Measurements from ENCODE around the gene FMN2.

Gene FMN2

DNA sequence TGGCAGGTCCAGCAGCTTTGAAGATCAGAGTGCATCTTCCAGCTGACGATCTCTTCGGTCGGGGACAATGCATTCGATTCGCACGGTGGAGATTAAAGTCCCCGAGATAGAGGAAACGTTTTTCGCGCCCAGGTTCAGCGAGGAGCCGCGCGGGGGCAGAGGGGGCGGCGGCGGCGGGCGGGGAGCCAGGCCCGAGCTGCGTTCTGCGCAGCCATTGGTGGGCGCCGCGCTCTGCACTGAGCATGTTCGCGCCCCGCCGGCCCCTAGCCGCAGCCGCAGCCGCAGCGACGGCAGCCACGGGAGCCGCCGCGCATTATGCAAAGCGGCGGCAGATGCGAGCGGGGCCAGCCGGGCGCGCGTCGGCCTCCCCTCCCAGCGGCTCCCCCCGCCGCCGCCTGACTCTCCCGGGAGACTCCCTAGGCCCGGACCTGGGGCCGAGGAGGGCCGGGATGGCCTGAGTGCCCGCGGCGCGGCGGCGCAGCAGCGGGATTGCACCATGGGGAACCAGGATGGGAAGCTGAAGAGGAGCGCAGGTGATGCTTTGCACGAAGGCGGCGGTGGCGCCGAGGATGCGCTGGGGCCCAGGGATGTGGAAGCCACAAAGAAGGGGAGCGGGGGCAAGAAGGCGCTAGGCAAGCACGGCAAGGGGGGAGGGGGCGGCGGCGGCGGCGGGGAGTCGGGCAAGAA is at the start of gene FMN2:
Gene FMN2, plus strand, starts transcription at position 270 of the 687 bp plus-strand sequence. Its CDS starts 227 bp downstream, at position 497.
- DNase-seq: peak; percentile 27

DNA sequence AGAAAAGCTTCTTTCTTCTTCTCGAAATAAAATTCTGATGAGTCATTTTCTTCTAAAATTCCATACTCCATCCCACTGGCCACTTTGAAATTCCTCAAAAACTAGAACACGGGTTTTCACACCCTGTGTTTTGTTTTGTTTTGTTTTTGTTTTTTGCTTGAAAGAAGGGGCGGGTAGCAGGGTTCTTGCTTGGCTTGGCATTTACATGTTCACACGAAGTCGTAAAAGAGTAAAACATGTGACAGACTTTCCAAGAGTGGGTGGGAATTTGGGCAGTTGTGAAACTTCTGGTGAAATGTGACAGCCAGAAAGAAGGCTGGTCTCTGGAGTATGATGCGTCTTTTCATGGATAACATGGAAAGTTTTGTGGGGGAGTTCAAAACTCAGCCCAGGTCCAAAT is 47.1 kb upstream of the FMN2 start:
- DNase-seq: no peak

DNA sequence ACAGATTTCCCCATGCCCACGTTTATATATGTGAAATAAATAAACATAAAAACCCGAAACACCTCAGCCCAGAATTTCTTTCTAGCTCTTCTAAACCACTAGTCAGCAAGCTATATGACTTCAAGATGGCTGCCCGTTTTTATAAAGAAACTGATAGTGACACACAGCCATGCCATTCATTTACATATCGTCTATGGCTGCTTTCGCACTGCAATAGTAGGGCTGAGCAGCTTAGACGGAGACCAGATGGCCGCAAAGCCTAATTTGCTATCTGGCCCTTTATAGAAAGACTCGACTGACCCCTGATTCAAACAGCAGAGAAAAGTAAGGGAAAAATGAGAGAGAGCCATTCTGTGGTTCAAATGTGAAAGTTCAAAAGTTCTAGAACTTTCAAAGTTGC is 45.7 kb upstream of the FMN2 start:
- no peak for DNase-seq

DNA sequence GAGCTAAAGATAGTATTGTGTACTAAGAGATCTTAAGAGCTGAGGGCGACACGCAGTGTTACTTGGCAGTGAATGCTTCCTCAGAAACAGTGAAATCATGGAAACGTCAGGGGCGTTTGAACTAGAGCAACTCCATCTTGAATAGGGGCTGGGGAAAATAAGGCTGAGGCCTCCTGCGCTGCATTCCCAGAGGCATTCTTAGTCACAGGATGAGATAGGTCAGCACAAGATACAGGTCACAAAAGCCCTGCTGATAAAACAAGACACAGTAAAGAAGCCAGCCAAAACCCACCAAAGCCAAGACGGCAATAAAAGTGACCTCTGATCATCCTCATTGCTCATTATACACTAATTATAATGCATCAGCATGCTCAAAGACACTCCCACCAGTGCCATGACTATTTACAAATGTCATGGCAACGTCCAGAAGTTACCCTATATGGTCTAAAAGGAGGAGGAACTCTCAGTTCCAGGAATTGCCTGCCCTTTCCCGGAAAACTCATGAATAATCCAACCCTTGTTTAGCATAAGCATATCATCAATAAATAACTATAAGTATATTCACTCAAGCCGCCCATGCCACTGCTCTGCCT is 37.5 kb upstream of the FMN2 start:
- no peak for DNase-seq

DNA sequence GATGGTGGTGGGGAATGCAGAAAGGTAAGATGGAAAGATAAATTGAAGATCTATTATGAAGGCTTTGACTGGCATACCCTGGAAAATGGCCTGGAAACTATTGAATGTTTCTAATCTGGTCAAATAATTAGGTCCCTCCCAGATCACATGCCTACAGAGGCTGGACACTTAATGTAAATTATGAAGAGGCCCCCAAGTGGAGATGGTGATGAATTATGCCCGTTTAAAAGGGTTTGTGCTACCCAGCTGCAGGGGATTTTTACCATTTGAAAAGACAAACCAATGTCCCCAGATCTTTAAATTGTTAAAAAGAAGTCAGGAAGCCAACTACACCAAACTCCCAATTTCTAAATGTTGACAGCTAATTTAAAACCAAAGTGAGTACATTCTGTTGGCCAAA is 35.7 kb upstream of the FMN2 start:
- no peak for DNase-seq

DNA sequence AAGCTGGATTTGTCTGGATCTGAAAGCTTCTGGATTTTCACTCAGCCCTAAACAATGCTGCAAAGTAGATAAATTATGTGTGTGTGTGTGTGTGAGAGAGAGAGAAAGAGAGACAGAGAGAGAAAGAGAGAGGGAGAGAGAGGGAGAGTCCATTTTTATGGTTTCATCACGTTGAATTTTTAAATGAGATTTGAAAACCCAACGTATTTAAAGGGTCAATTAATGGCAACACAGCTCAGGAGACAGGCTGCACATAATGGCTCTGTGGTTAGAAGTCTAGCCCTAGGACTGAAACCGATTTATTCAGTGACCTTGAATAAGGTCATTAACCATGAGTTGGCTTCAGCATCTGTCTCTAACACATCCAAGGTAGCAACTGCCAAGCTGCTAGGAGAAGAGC is 35.3 kb upstream of the FMN2 start:
- no peak for DNase-seq

DNA sequence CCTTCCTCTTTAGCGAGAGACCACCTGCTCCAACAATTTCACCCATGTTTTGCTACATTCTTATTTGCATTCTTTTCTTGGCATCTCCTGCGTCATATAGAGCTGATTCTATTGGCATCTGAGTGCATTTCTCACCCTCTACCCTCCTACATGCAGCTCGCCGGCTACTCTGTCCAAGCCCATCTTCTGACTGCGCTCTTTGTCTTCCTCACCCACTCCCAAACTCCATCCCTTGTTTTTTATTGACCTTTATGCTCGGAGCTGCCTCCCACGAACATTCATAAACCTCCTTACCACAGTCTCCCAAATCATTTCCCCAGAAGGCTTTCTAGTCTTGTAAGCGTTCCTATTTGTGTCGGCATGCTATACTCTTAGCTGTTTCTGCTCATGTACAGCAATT is 33.6 kb upstream of the FMN2 start:
- DNase-seq: no peak

DNA sequence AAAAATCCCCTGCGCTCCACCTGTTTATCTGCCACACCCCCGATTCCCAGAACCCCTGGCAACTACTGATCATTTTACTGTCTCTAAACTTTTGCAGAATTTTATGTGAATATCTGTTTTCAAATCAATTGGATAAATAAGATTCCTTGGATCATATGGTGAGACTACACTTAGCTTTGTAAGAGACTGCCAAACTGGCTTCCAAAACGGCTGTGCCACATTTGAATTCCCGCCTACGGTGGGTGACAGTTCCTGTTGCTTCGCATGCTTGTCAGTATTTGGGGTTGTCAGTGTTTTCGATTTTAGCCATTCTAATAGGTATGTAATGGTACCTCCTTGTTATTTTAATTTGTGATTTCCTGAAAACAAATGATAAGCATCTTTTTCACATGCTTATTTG is 22.7 kb upstream of the FMN2 start:
- no peak for DNase-seq

DNA sequence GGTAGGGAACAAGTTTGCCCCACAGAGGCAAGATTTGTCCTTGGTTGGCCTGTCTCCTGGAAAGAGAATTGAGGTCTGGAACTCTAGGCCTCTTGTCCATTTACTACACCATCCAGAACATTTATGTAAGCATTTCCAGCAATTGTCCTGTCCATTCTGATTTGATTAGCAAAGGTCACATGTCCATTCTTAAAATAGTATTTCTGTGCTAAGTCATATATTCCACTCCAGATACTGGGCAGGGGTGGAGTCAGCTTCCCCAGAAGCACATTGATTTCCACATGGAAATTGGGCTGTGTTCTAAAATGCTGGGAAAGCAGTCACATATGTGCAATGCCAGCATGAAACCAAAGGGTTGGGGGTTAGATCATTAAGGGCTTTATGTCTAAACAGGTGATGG is 21.5 kb upstream of the FMN2 start:
- no peak for DNase-seq

DNA sequence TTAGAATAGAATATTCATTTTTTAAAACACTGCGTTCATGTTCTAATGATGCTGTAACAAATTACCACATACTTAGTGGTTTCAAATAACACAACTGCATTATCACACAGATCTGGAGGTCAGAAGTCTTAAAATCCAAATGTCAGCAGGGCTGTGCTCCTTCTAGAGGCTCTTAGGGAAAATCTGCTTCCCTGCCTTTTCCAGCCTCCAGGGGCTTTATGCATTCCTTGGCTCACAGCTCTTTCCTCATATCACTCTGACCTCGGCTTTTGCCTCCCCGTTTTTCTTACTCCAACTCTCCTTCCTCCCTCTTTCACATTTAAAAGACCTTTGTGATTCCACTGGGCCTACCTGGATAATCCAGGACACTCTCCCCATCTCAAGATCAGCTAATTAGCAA is 18.6 kb upstream of the FMN2 start:
- DNase-seq: no peak

DNA sequence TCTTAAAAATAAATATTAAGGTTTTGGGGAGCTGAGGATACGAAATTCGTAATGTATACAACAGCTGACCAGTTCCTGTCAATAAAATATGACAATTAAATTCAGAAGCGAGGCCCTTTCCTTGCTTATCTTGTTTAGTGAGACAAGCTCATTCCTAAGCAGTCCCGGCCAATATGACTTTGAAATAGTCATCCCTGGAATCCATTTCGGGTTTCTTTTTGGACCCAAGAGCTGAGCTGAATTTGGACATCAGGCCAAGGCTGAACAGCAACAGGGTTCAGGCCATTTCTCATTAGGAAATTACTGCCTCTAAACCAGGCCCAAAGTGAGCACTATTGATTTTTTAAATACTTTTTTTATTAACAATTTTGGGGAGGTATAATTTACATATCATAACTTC is 17.3 kb upstream of the FMN2 start:
- DNase-seq: no peak

DNA sequence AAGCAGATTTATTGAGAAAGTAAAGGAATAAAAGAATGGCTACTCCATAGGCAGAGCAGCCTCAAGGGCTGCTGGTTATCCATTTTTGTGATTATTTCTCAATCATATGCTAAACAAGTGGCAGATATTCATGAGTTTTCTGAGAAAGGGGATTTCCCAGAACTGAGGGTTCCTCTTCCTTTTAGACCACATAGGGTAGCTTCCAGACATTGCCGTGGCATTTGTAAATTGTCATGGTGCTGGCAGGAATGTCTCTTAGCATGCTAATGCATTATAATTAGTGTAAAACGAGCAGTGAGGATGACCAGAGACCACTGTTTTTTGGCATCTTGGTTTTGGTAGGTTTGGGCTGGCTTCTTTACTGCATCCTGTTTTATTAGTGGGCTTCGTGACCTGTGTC is 16.8 kb upstream of the FMN2 start:
- DNase-seq: no peak

DNA sequence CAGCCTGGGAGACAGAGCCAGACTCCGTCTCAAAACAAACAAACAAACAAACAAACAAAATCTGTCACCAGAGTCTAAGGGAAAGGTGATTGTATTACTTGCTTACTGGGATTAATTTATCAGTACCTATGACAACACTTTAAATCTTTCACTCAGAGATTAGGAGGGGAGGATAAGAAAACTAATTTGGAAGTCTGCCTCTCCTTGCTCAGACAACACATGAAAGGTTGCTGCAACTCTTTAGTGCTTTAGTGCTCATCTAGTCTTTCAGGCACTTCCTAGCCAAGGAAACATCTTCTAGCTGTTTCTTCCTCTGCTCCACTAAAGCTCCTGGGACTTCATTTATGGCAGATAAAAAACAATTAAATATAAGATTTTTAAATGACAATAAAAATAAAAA is 7.3 kb upstream of the FMN2 start:
- no peak for DNase-seq

DNA sequence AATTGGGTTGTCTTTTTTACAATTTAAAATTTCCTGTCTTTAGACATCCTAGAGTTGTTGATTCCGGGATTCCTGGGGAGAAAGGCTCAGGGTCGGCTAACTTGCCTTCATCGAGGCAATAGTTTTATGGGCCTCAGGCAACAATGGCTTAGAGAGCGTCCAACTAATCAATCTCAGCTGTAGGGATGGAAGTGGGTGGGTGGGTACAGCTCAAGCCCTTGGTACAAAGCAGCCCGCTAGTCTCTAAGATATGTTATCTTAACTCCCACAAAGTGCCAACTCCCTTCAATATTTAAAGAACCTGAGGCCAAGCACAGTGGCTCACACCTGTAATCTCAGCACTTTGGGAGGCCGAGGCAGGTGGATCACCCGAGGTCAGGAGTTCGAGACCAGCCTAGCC is 6.9 kb upstream of the FMN2 start:
- no peak for DNase-seq

DNA sequence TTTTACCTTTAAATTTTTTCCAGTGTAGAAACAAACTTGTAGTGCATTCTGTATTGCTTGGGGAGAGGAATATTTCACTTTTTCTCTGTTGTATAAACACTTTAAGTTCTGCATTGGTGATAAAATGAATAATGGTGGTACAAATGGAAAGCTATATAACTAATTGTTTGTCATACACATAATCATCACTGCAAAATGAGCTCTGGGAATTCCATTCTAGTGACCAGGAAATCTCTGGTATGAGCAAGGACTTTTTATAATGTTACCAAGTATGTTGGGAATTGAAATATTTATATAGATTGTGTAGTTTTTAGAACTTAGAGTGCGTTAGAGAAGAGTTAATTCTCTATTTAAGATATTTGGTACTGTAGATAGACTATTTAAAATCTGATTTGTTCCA is 5.0 kb upstream of the FMN2 start:
- DNase-seq: no peak

DNA sequence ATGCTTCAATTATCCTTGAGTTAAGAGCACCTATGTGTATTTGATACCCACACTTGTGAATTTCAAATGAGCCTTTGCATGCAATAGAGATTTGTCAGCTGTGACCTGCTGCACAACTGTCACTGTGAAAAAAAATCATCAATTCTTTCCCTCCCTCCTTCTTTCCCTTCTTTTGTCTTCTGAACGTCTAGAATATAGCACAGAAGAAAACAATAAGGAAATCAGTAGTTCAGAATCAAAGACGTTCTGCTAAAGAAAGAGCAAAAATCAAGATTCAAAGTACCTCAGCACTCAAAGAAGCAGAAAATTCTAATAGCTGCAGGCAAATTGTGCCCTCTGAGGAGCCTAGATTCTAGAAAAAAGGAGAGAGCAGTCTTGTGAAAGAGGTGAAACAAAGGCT is 1.7 kb upstream of the FMN2 start:
- DNase-seq: peak; percentile 25

DNA sequence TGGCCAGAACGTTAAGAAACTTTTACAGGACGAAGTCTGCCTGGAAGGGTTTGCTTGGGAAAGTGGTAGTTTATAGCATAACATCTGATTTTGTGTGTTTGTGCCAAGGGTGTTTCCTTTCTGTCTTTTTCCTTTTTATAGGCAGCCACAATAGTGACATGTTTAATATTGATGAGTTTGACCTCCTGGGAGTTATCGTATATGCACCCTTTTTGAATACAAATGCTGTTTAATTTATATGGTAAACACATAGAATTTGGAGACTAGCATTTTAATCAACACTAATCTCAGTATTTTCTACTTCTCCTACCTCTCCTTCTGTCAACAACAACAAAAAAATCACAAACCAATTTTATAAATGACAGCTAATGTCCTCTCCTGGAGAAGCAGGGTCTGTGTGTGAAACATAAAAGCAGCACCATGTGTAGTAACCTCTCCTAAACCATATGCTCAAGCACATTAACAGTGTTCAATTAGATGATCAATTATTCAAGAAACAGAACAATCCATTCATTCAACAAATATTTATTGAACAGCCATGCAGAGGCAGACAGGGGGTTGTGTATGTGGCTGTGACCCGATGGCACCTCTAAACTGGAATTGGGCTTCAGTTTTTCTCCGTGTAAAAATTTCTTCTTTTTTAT is 604 bp upstream of the FMN2 start:
- no peak for DNase-seq

DNA sequence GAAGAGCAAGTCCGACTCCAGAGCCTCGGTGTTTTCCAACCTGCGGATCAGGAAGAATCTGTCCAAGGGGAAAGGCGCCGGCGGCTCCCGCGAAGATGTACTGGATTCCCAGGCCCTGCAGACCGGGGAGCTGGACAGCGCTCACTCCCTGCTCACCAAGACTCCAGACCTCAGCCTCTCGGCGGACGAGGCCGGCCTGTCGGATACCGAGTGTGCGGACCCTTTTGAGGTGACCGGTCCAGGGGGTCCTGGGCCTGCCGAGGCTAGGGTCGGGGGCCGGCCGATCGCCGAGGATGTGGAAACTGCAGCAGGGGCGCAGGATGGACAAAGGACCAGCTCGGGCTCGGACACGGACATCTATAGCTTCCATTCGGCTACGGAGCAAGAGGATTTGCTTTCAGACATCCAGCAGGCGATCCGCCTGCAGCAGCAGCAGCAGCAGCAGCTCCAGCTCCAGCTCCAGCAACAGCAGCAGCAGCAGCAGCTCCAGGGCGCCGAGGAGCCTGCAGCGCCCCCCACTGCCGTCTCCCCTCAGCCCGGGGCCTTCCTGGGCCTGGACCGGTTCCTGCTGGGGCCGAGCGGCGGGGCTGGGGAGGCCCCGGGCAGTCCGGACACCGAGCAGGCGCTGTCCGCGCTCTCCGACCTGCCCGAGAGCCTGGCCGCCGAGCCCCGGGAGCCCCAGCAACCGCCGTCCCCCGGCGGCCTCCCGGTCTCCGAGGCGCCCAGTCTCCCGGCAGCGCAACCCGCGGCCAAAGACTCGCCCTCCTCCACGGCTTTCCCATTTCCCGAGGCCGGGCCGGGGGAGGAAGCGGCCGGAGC is 827 bp downstream of the FMN2 start:
- no peak for DNase-seq

DNA sequence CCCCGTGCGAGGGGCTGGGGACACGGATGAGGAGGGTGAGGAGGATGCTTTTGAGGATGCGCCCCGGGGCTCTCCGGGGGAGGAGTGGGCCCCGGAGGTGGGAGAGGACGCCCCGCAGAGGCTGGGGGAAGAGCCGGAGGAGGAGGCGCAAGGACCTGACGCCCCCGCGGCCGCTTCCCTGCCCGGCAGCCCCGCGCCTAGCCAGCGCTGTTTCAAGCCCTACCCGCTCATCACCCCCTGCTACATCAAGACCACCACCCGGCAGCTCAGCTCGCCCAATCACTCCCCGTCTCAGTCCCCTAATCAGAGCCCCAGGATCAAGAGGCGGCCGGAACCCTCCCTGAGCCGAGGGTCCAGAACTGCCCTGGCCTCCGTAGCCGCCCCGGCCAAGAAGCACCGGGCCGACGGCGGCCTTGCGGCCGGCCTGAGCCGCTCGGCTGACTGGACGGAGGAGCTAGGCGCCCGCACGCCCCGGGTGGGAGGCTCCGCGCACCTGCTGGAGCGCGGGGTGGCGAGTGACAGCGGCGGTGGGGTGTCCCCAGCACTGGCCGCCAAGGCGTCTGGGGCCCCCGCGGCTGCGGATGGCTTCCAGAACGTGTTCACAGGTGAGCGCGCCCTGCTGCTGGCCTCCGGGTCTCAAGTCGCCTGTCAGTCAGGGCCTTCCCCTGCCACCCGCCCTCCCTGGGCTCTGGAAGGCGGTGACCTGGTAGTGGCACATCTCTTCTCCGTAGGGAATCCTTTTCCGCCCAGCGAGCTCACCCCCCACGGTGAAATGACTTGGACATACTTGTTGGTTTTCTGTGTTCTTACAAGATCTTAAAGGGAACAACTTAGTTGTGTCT is 1.7 kb downstream of the FMN2 start:
- DNase-seq: no peak

DNA sequence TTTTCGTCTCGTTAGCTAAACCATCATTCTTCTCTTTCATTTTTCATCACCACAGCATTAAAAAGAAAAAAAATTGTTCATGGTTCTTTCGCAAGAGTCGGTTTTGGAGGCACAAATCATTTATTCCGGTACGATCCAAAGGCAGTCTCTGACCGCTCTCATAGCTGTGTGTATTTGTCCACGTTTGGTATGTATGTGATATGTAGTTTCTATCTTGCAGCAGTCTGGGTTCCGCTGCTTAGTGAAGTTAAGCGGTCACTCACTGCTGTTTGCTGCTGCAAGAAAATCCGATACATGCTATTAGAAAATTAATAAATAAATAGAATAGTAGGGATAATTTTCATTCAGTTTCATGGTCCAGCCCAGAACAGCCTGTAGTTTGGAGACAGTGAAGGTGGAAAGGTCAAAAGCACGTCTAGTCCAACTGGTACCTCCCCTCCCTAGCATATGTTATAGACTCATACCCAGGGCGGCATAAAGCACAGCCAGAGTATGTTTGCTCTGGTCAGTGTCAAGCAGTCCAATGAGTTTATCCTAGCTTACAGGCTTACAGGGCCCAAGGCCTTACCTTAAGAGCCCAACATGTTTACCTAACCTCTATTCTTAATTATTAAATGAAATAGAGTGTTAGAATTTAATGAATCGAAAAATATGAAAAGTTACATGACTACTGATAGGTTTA is 2.5 kb downstream of the FMN2 start:
- DNase-seq: no peak

DNA sequence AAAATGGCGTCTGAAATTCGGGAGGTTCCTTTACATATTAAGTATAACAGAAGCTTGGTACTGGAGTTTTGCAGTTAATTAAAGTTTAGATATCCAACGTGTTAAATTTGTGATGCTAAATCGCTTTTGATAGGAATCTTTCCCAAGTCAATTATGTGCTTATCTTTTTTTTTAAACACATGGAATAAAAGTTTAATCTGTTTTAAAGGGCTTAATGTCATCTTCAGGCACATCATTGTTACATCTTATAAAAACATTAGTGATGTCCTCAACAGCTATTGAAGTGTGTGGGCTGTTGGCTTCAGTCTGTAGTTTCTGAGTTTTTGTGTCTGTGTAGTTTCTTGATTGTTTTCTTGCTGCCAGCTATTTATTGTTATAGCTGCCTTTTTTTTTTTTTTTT is 5.3 kb downstream of the FMN2 start:
- peak; percentile 22 for DNase-seq

DNA sequence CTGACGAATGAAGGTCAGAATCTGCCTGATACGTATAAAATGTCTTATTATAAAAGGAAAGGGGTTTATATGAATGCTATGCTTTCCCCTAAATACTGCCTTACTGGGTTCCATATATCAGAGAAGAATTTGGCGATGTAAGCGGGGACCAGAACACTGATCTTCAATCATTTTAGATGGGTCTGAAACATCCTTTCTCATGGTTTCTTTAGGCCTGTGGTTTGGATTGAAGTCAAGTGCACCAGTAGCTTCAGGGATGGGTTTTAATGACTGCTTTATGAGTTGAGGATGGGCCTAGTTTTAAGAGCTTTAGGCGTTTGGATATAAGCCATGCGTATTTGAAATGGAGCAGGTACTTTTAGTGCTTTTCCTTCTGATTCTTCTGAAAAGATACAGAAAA is 6.9 kb downstream of the FMN2 start:
- DNase-seq: no peak

Measured in NCI-H524 treated with DMSO at 0.1 percent for 48 hours (cell line).